Karpas-422 (cell line): ENCODE data around the gene CEP295NL. TPM values are rescaled to one million over a fixed set of nuclear protein-coding genes. Genes with fewer than 3 reads are reported as not detected.

Experiments used
- DNase-seq: peaks from one replicate; pipeline ENCODE4 v3.0.0-alpha.2; 2015
- H2AFZ ChIP-seq: fragments of 200-600 bp; sonication (generic); 2 replicates; pipeline ENCODE4 v1.6.1; 2014; ENCODE audit warnings: antibody characterized with exemption, low read length, mixed read lengths
- H3K27ac ChIP-seq: fragments of 200-600 bp; sonication (generic); 2 replicates; pipeline ENCODE4 v1.5.1; 2014; ENCODE audit warnings: mild to moderate bottlenecking, low read length, moderate library complexity
- H3K27me3 ChIP-seq: fragments of 200-600 bp; sonication (generic); 2 replicates; pipeline ENCODE4 v1.6.1; 2014; ENCODE audit warnings: low read length, mixed read lengths
- H3K36me3 ChIP-seq: fragments of 200-600 bp; sonication (generic); 2 replicates; pipeline ENCODE4 v1.6.1; 2014; ENCODE audit warnings: low read length, mixed read lengths; ENCODE audit not compliant: insufficient read depth
- H3K4me1 ChIP-seq: fragments of 200-600 bp; sonication (generic); 2 replicates; pipeline ENCODE4 v1.6.1; 2014; ENCODE audit warnings: mild to moderate bottlenecking, low read length, mixed read lengths
- H3K4me2 ChIP-seq: fragments of 200-600 bp; sonication (generic); 2 replicates; pipeline ENCODE4 v1.6.1; 2014; ENCODE audit warnings: low read length, low read depth, mild to moderate bottlenecking; ENCODE audit not compliant: poor library complexity, severe bottlenecking
- H3K4me3 ChIP-seq: fragments of 200-600 bp; sonication (generic); 2 replicates; pipeline ENCODE4 v1.5.1; 2014; ENCODE audit warnings: mild to moderate bottlenecking, antibody characterized with exemption, low read length, mixed read lengths
- H3K79me2 ChIP-seq: fragments of 200-600 bp; sonication (generic); 2 replicates; pipeline ENCODE4 v1.6.1; 2014; ENCODE audit warnings: mild to moderate bottlenecking, low read length, mixed read lengths
- H3K9ac ChIP-seq: fragments of 200-600 bp; sonication (generic); 2 replicates; pipeline ENCODE4 v1.6.0; 2014; ENCODE audit warnings: low read length
- H3K9me2 ChIP-seq: fragments of 200-600 bp; sonication (generic), shearing (Covaris generic); replicated peaks from 2 replicates; pipeline ENCODE4 v1.6.0; 2014; ENCODE audit warnings: mild to moderate bottlenecking, low read length, moderate library complexity; ENCODE audit not compliant: insufficient read depth
- H3K9me3 ChIP-seq: fragments of 300-700, 200-600 bp; sonication (generic); 2 replicates; pipeline ENCODE4 v1.6.1; 2014; ENCODE audit warnings: low read length, mixed read lengths
- H4K20me1 ChIP-seq: fragments of 200-600 bp; sonication (generic); 2 replicates; pipeline ENCODE4 v1.6.1; 2014; ENCODE audit warnings: mild to moderate bottlenecking, antibody characterized with exemption, low read length, low read depth; ENCODE audit not compliant: insufficient read depth
- total RNA-seq: library from RNA; depleted of rRNA; stranded (reverse); fragments of >200 nt; shearing (Covaris generic); gene quantifications from 2 replicates; pipeline ENCODE4 v1.2.3, GENCODE V29; 2014; ENCODE audit warnings: low replicate concordance

The CEP295NL gene
- total RNA-seq, 1 experiment from 2014 or later = not detected

GRCh38 chr17:78896834-78897663 lies 6.0 kb downstream of the CEP295NL start:
- Histone ChIP-seq H4K20me1 (no peaks in the 10 kb centered on the region), H3K36me3 (no peaks in the 10 kb centered on the region), H3K27me3 (no peaks in the 10 kb centered on the region), H3K27ac (no peak overlapping the region), H2AFZ (no peak overlapping the region), H3K4me1 (peaks cover 6% of the 10 kb centered on the region), H3K79me2 (no peaks in the 10 kb centered on the region), H3K9ac (no peak overlapping the region), H3K4me2 (no peak overlapping the region), H3K9me2 (no peaks in the 10 kb centered on the region), H3K9me3 (no peaks in the 10 kb centered on the region), H3K4me3 (no peak overlapping the region)
- DNase-seq = no peak

GRCh38 chr17:78896091-78896833 lies 6.7 kb downstream of the CEP295NL start:
- Histone ChIP-seq H3K9ac (no peak overlapping the region), H3K27me3 (no peaks in the 10 kb centered on the region), H3K36me3 (no peaks in the 10 kb centered on the region), H3K4me2 (no peak overlapping the region), H3K27ac (no peak overlapping the region), H4K20me1 (no peaks in the 10 kb centered on the region), H3K9me2 (no peaks in the 10 kb centered on the region), H3K79me2 (no peaks in the 10 kb centered on the region), H3K4me3 (no peak overlapping the region), H3K9me3 (no peaks in the 10 kb centered on the region), H2AFZ (no peak overlapping the region), H3K4me1 (peaks cover 6% of the 10 kb centered on the region)
- no peak for DNase-seq

GRCh38 chr17:78895322-78895721 lies 7.7 kb downstream of the CEP295NL start:
- Histone ChIP-seq H4K20me1 (no peaks in the 10 kb centered on the region), H3K36me3 (no peaks in the 10 kb centered on the region), H3K9me3 (no peaks in the 10 kb centered on the region), H3K4me1 (peaks cover 12% of the 10 kb centered on the region), H3K4me2 (no peak overlapping the region), H3K27me3 (no peaks in the 10 kb centered on the region), H2AFZ (no peak overlapping the region), H3K79me2 (no peaks in the 10 kb centered on the region), H3K9ac (no peak overlapping the region), H3K9me2 (no peaks in the 10 kb centered on the region), H3K4me3 (no peak overlapping the region), H3K27ac (no peak overlapping the region)
- DNase-seq = no peak

GRCh38 chr17:78893684-78894083 lies 9.3 kb downstream of the CEP295NL start:
- no peaks in the 10 kb centered on the region for H3K27me3 ChIP-seq
- no peak overlapping the region for H2AFZ ChIP-seq
- H4K20me1 ChIP-seq = no peaks in the 10 kb centered on the region
- H3K4me3 ChIP-seq = no peak overlapping the region
- no peaks in the 10 kb centered on the region for H3K9me3 ChIP-seq
- H3K27ac ChIP-seq = no peak overlapping the region
- no peaks in the 10 kb centered on the region for H3K9me2 ChIP-seq
- H3K4me2 ChIP-seq = no peak overlapping the region
- H3K9ac ChIP-seq = no peak overlapping the region
- H3K36me3 ChIP-seq = no peaks in the 10 kb centered on the region
- no peak for DNase-seq
- no peaks in the 10 kb centered on the region for H3K79me2 ChIP-seq
- H3K4me1 ChIP-seq = peaks cover 26% of the 10 kb centered on the region

GRCh38 chr17:78892936-78893379 lies 10.0 kb downstream of the CEP295NL start:
- Histone ChIP-seq H3K4me2 (no peak overlapping the region), H3K9me3 (no peaks in the 10 kb centered on the region), H3K4me3 (no peak overlapping the region), H4K20me1 (no peaks in the 10 kb centered on the region), H3K27ac (no peak overlapping the region), H3K79me2 (no peaks in the 10 kb centered on the region), H3K27me3 (no peaks in the 10 kb centered on the region), H3K36me3 (no peaks in the 10 kb centered on the region), H2AFZ (no peak overlapping the region), H3K4me1 (peaks cover 30% of the 10 kb centered on the region), H3K9ac (no peak overlapping the region), H3K9me2 (no peaks in the 10 kb centered on the region)
- DNase-seq = no peak

GRCh38 chr17:78892520-78892919 lies 10.5 kb downstream of the CEP295NL start:
- no peak overlapping the region for H3K4me3 ChIP-seq
- no peaks in the 10 kb centered on the region for H3K9me3 ChIP-seq
- DNase-seq = no peak
- H3K79me2 ChIP-seq = no peaks in the 10 kb centered on the region
- H3K4me1 ChIP-seq = peaks cover 30% of the 10 kb centered on the region
- H3K27me3 ChIP-seq = no peaks in the 10 kb centered on the region
- no peak overlapping the region for H2AFZ ChIP-seq
- H3K36me3 ChIP-seq = no peaks in the 10 kb centered on the region
- H4K20me1 ChIP-seq = no peaks in the 10 kb centered on the region
- H3K9ac ChIP-seq = no peak overlapping the region
- no peaks in the 10 kb centered on the region for H3K9me2 ChIP-seq
- H3K27ac ChIP-seq = no peak overlapping the region
- H3K4me2 ChIP-seq = no peak overlapping the region

- Histone ChIP-seq H4K20me1 (no peaks in the 10 kb centered on the region), H3K27me3 (no peaks in the 10 kb centered on the region), H3K36me3 (no peaks in the 10 kb centered on the region), H3K9me2 (no peaks in the 10 kb centered on the region), H3K4me2 (no peak overlapping the region), H3K4me3 (no peak overlapping the region), H3K27ac (no peak overlapping the region), H3K9ac (no peak overlapping the region), H3K79me2 (no peaks in the 10 kb centered on the region), H2AFZ (no peak overlapping the region), H3K4me1 (peaks cover 30% of the 10 kb centered on the region), H3K9me3 (no peaks in the 10 kb centered on the region)
- no peak for DNase-seq
Measured at GRCh38 chr17:78892062-78892456, 10.9 kb downstream of the CEP295NL start.

- DNase-seq = no peak
- Histone ChIP-seq H2AFZ (no peak overlapping the region), H3K79me2 (no peaks in the 10 kb centered on the region), H3K9ac (no peak overlapping the region), H4K20me1 (no peaks in the 10 kb centered on the region), H3K9me2 (no peaks in the 10 kb centered on the region), H3K36me3 (no peaks in the 10 kb centered on the region), H3K4me2 (no peak overlapping the region), H3K9me3 (no peaks in the 10 kb centered on the region), H3K4me3 (no peak overlapping the region), H3K27me3 (no peaks in the 10 kb centered on the region), H3K27ac (no peak overlapping the region), H3K4me1 (peaks cover 30% of the 10 kb centered on the region)
Measured at GRCh38 chr17:78891406-78892061, 11.5 kb downstream of the CEP295NL start.
